WI38 (cell line): ENCODE results near the gene VTI1A.

ENCODE experiments used
- H3K4me3 ChIP-seq: 2 replicates; pipeline ENCODE4 v1.5.1; 2011; ENCODE audit warnings: low read depth, mild to moderate bottlenecking, control low read depth, low read length
- TF ChIP-seq, protein P1 (sequence below): IDR thresholded peaks from 2 replicates; pipeline ENCODE4 v1.5.1; 2012; ENCODE audit warnings: low read depth, mild to moderate bottlenecking, control low read depth, low read length

VTI1A gene

DNA sequence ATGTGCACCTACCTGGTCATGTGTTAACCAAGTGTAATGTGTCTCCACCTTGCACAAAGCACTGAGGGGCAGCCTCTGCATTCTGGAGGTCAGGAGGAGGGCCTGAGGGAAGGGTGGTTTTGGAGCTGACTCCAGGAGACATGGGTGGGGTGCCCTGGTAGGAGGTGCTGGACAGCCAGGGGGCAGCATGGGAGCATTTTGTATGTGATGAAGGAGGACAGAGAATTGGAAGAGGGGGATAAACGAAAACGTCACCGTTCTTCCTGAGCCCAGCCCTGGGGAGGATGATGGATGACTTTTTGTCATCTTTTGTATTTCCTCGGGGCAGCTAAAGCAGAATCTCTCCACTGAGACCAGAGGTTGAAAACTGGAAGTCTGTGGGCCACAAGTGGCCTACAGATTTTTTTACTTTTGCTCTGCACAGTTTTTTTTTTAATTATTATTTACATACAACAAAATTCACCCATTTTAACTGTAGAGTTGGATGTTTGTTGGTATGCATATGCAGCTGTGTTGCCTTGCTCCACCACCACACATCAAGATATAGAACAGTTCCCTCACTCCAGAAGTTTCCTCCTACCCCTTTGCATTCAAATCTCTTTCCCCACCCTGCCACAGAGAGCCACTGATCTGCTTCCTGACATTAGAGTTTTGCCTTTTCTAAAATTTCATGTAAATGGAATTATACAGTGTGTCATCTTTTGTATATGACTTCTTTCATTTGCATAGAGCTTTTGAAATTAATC is 242.5 kb downstream of the VTI1A start:
- TF ChIP-seq, protein P1, sequence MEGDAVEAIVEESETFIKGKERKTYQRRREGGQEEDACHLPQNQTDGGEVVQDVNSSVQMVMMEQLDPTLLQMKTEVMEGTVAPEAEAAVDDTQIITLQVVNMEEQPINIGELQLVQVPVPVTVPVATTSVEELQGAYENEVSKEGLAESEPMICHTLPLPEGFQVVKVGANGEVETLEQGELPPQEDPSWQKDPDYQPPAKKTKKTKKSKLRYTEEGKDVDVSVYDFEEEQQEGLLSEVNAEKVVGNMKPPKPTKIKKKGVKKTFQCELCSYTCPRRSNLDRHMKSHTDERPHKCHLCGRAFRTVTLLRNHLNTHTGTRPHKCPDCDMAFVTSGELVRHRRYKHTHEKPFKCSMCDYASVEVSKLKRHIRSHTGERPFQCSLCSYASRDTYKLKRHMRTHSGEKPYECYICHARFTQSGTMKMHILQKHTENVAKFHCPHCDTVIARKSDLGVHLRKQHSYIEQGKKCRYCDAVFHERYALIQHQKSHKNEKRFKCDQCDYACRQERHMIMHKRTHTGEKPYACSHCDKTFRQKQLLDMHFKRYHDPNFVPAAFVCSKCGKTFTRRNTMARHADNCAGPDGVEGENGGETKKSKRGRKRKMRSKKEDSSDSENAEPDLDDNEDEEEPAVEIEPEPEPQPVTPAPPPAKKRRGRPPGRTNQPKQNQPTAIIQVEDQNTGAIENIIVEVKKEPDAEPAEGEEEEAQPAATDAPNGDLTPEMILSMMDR = peak; percentile 41
- no peak overlapping the region for H3K4me3 ChIP-seq

DNA sequence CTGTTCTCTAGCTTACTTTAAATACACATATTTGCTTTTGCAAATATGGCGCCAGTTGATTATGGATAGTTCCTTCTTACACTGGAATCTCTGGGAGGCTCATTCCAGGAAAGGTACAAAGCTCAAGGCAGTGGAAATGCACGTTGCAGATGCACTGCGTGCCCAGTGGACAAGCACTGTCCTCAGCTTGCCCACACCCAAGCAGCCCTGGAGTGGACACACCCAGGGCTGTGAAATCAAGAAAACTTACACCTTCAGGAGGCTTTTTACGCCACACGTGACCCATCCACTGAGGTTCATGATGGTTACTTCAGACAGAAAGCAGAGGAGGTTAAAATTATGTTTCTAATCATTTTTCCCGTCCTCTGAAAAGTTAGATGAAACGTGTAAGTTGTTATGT is 248.5 kb downstream of the VTI1A start:
- TF ChIP-seq, protein P1 = no peak
- no peak overlapping the region for H3K4me3 ChIP-seq

- TF ChIP-seq, protein P1 = no peak
- no peak overlapping the region for H3K4me3 ChIP-seq
Observed at GRCh38 chr10:112696592-112696991, 249.6 kb downstream of the VTI1A start.

DNA sequence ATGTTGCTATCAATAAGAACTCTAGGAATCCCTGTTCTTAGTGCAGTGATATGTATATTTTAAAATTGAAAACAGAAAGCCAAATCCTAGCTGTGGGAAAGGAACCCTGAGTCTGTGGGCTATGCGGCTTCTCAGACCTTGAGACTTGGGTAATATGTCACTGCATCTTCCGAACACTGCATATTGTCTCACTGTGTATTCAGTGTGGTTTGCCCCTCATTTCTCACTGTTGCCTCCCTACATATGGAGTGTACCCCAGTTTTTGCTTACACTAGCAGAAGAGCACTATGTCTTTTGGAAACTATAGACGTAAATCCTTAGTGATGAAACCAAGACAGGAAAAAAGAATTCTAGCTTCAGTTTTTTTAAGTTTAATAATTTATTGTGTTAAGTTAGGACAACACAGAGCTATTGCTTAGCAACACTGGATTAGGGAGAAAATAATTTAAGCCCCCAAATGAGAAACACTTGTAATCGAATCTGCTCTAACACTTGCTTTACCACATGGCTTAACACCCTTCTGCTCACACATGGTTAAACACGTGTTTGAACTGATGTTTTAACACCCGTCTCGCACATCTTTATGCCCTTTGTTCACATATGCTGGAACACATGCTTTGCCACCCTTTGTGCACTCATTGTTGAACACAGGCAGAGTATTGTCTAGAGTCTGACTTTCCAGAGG is 251.3 kb downstream of the VTI1A start:
- TF ChIP-seq, protein P1 = no peak
- no peak overlapping the region for H3K4me3 ChIP-seq

DNA sequence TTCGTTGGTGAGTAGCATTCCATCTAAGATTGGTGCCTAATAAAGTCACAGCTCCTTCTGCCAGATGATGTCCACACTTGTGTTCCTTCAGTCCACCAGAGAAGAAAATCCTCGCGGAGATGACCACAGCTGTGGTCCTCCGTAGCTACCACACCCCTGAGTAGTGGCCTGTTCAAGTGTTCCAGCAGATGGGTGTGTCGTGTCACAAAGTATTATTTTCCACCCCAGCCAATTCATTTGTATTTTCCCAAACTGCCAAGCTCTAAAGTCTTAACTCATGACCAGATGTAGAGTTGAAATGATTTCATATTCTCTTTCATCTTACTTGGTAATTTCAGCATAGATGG is 251.8 kb downstream of the VTI1A start:
- H3K4me3 ChIP-seq = no peak overlapping the region
- TF ChIP-seq, protein P1 = no peak

- TF ChIP-seq, protein P1 = no peak
- H3K4me3 ChIP-seq = no peak overlapping the region
Observed at GRCh38 chr10:112700215-112700671, 253.2 kb downstream of the VTI1A start.

- H3K4me3 ChIP-seq = no peak overlapping the region
- TF ChIP-seq, protein P1 = no peak
Observed at GRCh38 chr10:112701211-112701877, 254.3 kb downstream of the VTI1A start.
